Transverse colon (tissue), 4 donors: ENCODE data around the gene PRDM1. TPM values are rescaled to one million over a fixed set of nuclear protein-coding genes. Genes with fewer than 3 reads are reported as not detected.

ENCODE experiments used
- DNase-seq: peaks from one replicate; pipeline ENCODE4 v3.0.0-alpha.2; 2019
- H3K27ac ChIP-seq, 4 donors: fragments of 200-600 bp; sonication (generic); 2 replicates each; pipeline ENCODE4 v1.5.1; 2016 to 2018; ENCODE audit warnings: inconsistent platforms in 4 of 4
- H3K27me3 ChIP-seq: fragments of 200-600 bp; sonication (generic); 2 replicates; pipeline ENCODE4 v1.5.1; 2017; ENCODE audit warnings: inconsistent platforms
- H3K36me3 ChIP-seq, 4 donors: fragments of 200-600 bp; sonication (generic); 2 replicates each; pipeline ENCODE4 v1.5.1; 2017 to 2019; ENCODE audit warnings: inconsistent platforms in 4 of 4
- H3K4me1 ChIP-seq, 4 donors: fragments of 200-600 bp; sonication (generic); 2 replicates each; pipeline ENCODE4 v1.5.1; 2017 to 2020; ENCODE audit warnings: inconsistent platforms in 4 of 4
- H3K4me3 ChIP-seq, 4 donors: fragments of 200-600 bp; sonication (generic); 1 replicate in 1 of 4; 2 replicates in 3 of 4; pipeline versions ENCODE4 v1.5.1 to v1.6.1; 2017 to 2019; ENCODE audit warnings: inconsistent platforms in 4 of 4
- H3K9me3 ChIP-seq, 2 donors: fragments of 200-600 bp; sonication (generic); 2 replicates each; pipeline ENCODE4 v1.5.1; 2017 to 2019; ENCODE audit warnings: inconsistent platforms in 2 of 2
- CTCF ChIP-seq, 5 experiments: fragments of 200-600 bp in 3 of 5; fragments of 450-650 bp in 2 of 5; sonication (generic) in 3 of 5; IDR thresholded peaks; 1 replicate in 2 of 5; 2 replicates in 3 of 5; pipeline ENCODE4 v1.5.1; 2016 to 2017; ENCODE audit warnings: antibody characterized with exemption in 5 of 5, inconsistent platforms in 3 of 5, mild to moderate bottlenecking in 2 of 5, moderate library complexity in 1 of 5
- EP300 ChIP-seq: sonication (generic); formaldehyde crosslinking; IDR thresholded peaks from one replicate; pipeline ENCODE4 v1.6.1; 2017; ENCODE audit warnings: antibody characterized with exemption, low read depth
- POLR2A ChIP-seq: fragments of 450-650 bp; IDR thresholded peaks from one replicate; pipeline ENCODE4 v1.6.1; 2016; ENCODE audit warnings: antibody characterized with exemption, mild to moderate bottlenecking, moderate library complexity
- POLR2AphosphoS5 ChIP-seq, 3 donors: sonication (generic); formaldehyde crosslinking; IDR thresholded peaks; one replicate each; pipeline ENCODE4 v1.6.1; 2016; ENCODE audit warnings: antibody characterized with exemption in 3 of 3
- WGBS, 2 donors: methylation state at CpG; one replicate each; pipeline ENCODE4 v1.1.5; 2018; ENCODE audit warnings: low coverage in 1 of 2; 5-methylcytosine and 5-hydroxymethylcytosine counted together
- in situ Hi-C, 4 donors: fragments of 200-750 bp; cut with MboI; loops; one replicate each; pipeline versions ENCODE4 v1.15.0 to v1.15.1; 2017; ENCODE audit warnings: low sequenced_read_pairs in 3 of 4, low pct_ligation_motif_present in 1 of 4, low pct_unique_long_range_greater_than_20kb in 1 of 4
- intact Hi-C: fragments of 100-400 bp; cut with DNase I; formaldehyde crosslinking; loops from one replicate; pipeline ENCODE4 v1.15.1; 2023; ENCODE audit warnings: low total_unique reads
- total RNA-seq, 4 donors: library from RNA; depleted of rRNA; stranded (reverse); fragments of >200 nt; gene quantifications; one replicate each; pipeline ENCODE4 v1.1.0, GENCODE V29; 2016

Gene PRDM1
- total RNA-seq, 4 donors from 2014 or later, result 2.4 to 32.4 (median 18.6) TPM

GRCh38 chr6:106107043-106107613, 21.0 kb downstream of the PRDM1 start:
- no peak for DNase-seq
- H3K4me1 ChIP-seq, result peaks cover 0 to 40% (median 13%) of the 10 kb centered on the region in 4 donors
- 85 to 88% methylated on average over 2 to 14 of the region's 14 CpGs for WGBS, 2 donors
- intact Hi-C loops (no loop called here), in situ Hi-C loops (loop anchor here in 1 of 4 donors (10.0 kb wide), 1 partner anchor 88 kb away; no protein-coding TSS in a partner anchor)
- H3K9me3 ChIP-seq, result no peaks in the 10 kb centered on the region
- no peaks in the 10 kb centered on the region for H3K27me3 ChIP-seq
- peaks cover 0 to 18% (median 3%) of the 10 kb centered on the region in 4 donors for H3K36me3 ChIP-seq
- no peak overlapping the region for H3K27ac ChIP-seq
- H3K4me3 ChIP-seq, result no peak overlapping the region
- TF ChIP-seq POLR2A (no peak), CTCF (IDR thresholded peaks at IDR 0.05) (no peak), POLR2AphosphoS5 (IDR thresholded peaks at IDR 0.05) (no peak), EP300 (no peak)

- H3K4me1 ChIP-seq, result peaks cover 0 to 38% (median 13%) of the 10 kb centered on the region in 4 donors
- H3K27ac ChIP-seq, result no peak overlapping the region
- TF ChIP-seq EP300 (no peak), CTCF (IDR thresholded peaks at IDR 0.05) (no peak), POLR2AphosphoS5 (IDR thresholded peaks at IDR 0.05) (no peak), POLR2A (no peak)
- H3K9me3 ChIP-seq, result no peaks in the 10 kb centered on the region
- H3K27me3 ChIP-seq, result no peaks in the 10 kb centered on the region
- intact Hi-C loops (no loop called here), in situ Hi-C loops (loop anchor here in 1 of 4 donors (10.0 kb wide), 1 partner anchor 87 kb away; no protein-coding TSS in a partner anchor)
- WGBS, 2 donors, result 96 to 98% methylated on average over 4 to 6 of the region's 6 CpGs
- H3K4me3 ChIP-seq, result no peak overlapping the region
- DNase-seq, result no peak
- H3K36me3 ChIP-seq, result peaks cover 0 to 18% (median 3%) of the 10 kb centered on the region in 4 donors
Measured at GRCh38 chr6:106108129-106108528, 22.0 kb downstream of the PRDM1 start.

DNA sequence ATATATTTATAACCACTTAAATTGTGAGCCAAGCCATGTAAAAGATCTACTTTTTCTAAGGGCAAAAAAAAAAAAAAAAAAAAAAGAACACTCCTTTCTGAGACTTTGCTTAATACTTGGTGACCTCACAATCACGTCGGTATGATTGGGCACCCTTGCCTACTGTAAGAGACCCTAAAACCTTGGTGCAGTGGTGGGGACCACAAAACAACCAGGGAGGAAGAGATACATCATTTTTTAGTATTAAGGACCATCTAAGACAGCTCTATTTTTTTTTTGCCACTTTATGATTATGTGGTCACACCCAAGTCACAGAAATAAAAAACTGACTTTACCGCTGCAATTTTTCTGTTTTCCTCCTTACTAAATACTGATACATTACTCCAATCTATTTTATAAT, 22.9 kb downstream of the PRDM1 start:
- intact Hi-C loops, result no loop called here
- in situ Hi-C loops, result loop anchor here in 1 of 4 donors (10.0 kb wide), 1 partner anchor 86 kb away; no protein-coding TSS in a partner anchor
- Histone ChIP-seq H3K9me3 (no peaks in the 10 kb centered on the region), H3K4me3 (no peak overlapping the region), H3K27ac (no peak overlapping the region), H3K27me3 (no peaks in the 10 kb centered on the region), H3K36me3 (peaks cover 0 to 18% (median 3%) of the 10 kb centered on the region in 4 donors), H3K4me1 (peaks cover 0 to 38% (median 10%) of the 10 kb centered on the region in 4 donors)
- TF ChIP-seq CTCF (IDR thresholded peaks at IDR 0.05) (no peak), POLR2AphosphoS5 (IDR thresholded peaks at IDR 0.05) (no peak), POLR2A (no peak), EP300 (no peak)
- no peak for DNase-seq
- 71 to 82% methylated on average over 3 of the region's 3 CpGs for WGBS, 2 donors

GRCh38 chr6:106110164-106110826, 24.2 kb downstream of the PRDM1 start:
- peak overlapping the region in 2 of 4 donors; percentile 16 to 26 for H3K27ac ChIP-seq
- WGBS, 2 donors, result 24 to 57% methylated on average over 4 to 10 of the region's 10 CpGs
- H3K27me3 ChIP-seq, result no peaks in the 10 kb centered on the region
- TF ChIP-seq POLR2AphosphoS5 (IDR thresholded peaks at IDR 0.05), result no peak
- no peak for TF ChIP-seq CTCF (IDR thresholded peaks at IDR 0.05)
- TF ChIP-seq EP300, result no peak
- no peak for TF ChIP-seq POLR2A
- H3K4me1 ChIP-seq, result peaks cover 0 to 38% (median 10%) of the 10 kb centered on the region in 4 donors
- in situ Hi-C loops, result no loop called here
- peaks cover 0 to 8% (median 3%) of the 10 kb centered on the region in 4 donors for H3K36me3 ChIP-seq
- intact Hi-C loops, result no loop called here
- H3K4me3 ChIP-seq, result no peak overlapping the region
- H3K9me3 ChIP-seq, result no peaks in the 10 kb centered on the region
- peak; percentile 75 for DNase-seq
